ENCODE results near the gene BARHL2.
A peak's percentile ranks its signal among the peaks of the same experiment; 100 is the strongest.

BARHL2 gene

GRCh38 chr1:90716552-90717355 lies at the start of gene BARHL2:
Gene BARHL2 (minus strand): TSS chr1:90717302. CDS start chr1:90717195, 107 bp downstream.
- DNase-seq: no peak

- no peak for DNase-seq
Observed at GRCh38 chr1:90763930-90764329, 46.8 kb upstream of the BARHL2 start.

GRCh38 chr1:90763506-90763905 lies 46.4 kb upstream of the BARHL2 start:
- DNase-seq: no peak

- no peak for DNase-seq
Observed at GRCh38 chr1:90761781-90762589, 44.9 kb upstream of the BARHL2 start.

DNA sequence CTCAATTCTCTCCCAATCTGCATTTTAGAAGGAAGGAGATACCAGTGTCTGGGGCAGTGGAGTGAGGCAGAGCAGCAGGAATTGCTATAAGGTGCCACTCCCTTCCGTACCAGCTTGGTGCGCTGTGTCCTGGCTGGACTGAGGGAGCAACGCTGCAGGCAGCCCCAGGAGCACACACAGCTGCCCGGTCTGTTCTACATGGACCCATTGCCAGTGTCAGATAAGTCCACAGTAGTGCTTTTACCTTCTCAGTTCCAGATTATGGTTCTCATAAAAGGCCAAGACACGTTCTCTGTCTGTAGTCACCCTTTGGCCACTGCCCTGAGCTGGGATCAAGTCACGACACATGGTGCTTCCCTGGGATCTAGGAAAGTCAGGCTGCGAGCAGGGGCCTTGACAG lies 44.1 kb upstream of the BARHL2 start:
- no peak for DNase-seq

DNA sequence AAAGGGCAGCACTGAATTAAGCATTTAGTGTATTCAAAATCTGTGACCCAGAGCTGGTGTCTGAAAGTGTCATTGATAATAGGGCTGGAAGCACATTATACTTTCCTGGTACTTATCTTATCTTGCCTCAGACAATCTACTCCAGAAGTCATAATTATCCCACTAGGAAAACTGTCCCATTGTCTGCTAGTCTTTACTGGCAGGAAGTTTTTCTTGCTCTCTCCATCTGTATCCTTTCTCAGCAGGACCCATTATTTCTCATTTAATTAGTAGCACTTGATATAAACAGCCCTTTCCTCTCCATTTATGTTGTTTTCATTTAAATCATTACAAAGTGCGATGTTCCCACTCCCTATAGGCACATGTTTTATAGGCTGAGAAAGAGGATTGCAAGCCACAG lies 36.5 kb upstream of the BARHL2 start:
- no peak for DNase-seq

DNA sequence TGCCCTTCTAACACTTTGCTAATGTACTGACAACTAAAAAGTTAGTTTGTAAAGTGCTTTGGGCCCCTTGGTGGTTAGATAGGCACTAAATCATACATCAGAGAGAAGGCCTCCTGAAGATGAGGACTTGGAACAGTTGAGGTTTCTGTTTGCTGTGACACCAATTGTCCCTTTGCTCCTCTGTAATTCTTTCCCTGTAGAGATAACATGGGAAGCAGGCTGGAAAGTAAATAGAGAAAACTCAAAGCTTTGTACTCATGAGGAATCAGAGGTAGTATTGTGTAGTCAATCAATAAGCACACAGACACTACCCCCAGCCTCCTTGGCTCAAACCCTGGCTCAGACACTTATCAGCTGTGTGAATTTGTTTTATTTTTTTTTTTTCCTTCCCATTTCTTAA lies 31.6 kb upstream of the BARHL2 start:
- no peak for DNase-seq

GRCh38 chr1:90746857-90747256 lies 29.8 kb upstream of the BARHL2 start:
- DNase-seq: no peak

DNA sequence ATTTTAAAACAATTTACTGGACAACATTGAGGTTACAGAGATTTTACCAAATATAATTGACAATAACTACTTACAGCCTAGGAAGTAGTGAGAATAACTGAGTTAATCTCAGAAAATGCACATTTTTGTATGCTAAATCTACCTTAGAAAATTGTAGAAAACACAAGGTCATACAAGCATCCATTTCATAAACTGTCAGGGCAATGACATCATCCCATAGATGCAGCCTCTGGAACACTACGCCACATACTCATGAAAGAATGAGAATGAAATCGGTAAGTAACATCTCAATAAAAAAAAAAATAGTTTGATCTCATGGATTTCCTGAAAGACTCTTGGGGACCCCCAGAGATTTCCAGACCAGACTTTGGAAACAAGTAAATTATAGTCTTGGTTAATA lies 28.9 kb upstream of the BARHL2 start:
- no peak for DNase-seq

- no peak for DNase-seq
Observed at GRCh38 chr1:90732136-90732535, 15.0 kb upstream of the BARHL2 start.

- no peak for DNase-seq
Observed at GRCh38 chr1:90731382-90732050, 14.4 kb upstream of the BARHL2 start.

DNA sequence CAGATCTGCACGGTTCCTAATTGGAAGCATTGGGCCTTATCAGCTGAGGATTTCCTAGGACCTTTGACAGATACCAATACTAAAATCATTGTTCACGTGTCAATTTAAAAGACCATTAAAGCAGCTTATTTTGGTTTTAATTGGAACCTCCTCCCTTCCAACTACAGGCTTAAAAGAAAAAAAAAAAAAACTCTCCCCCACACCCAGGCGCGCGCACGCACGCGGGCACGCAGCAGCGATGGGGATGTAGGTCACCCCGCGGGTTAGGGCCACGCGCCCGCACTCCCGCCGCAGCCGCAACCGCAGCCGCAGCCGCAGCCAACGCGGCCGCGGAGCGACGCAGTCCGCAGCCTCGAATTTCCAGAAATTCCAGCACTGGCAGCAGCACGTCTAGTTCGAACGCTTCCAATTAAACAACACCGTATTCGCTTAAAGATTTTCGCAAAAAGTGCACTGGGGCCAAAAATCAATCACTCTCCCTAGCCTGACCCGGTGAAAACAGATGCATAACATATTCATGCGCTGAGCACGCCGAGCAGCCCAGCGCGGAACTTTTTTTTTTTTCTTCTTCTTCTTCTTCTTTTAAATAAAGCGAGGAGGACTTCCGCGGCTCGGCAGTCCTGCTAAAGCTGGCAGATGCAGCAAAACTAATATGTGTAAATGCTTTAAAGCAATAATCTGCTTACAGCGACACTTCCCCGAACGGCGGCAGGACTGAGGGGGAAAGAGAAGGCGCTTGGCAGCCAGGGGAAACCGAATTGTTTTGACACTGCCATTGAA lies 13.3 kb upstream of the BARHL2 start:
- peak in 1 of 2 experiments; percentile 41 for DNase-seq

- DNase-seq: no peak
Observed at GRCh38 chr1:90729504-90730242, 12.6 kb upstream of the BARHL2 start.

DNA sequence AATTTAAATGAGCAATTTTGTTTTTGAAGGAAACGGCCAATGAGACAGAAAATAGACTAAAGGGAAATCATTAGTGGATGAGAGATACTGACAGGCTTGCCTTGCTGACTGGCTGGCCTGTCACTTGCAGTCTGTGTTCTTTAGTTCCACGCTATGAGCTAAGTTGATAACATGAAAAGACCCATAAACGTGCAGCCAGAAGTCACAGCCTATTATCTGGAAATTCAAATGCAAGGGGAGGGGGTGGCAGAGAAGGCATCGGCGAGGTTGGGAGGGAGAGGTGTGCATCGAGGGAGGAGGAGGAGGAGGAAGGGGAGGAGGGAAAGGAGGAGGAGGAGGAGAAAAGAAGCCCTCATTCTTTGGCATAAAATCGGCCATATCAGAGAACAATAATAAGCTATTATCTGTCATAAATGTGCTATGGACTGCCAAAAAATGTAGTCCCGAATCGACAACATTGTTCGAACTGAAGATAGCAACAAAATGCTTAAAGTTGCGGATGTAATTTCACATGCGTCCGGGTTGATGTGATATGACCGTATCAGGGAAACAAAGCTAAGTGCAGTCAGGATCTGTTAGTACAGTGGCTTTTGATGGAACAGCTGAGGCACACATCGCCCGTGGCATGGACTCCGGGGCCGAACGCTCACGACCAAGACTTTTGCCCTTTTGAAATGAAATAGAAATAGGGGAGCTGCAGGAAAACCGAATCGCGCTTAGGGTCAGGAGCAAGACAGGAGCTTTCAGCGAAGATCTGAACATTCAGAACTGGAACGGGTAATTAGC lies 11.6 kb upstream of the BARHL2 start:
- no peak for DNase-seq

- DNase-seq: no peak
Observed at GRCh38 chr1:90727917-90728501, 10.9 kb upstream of the BARHL2 start.

DNA sequence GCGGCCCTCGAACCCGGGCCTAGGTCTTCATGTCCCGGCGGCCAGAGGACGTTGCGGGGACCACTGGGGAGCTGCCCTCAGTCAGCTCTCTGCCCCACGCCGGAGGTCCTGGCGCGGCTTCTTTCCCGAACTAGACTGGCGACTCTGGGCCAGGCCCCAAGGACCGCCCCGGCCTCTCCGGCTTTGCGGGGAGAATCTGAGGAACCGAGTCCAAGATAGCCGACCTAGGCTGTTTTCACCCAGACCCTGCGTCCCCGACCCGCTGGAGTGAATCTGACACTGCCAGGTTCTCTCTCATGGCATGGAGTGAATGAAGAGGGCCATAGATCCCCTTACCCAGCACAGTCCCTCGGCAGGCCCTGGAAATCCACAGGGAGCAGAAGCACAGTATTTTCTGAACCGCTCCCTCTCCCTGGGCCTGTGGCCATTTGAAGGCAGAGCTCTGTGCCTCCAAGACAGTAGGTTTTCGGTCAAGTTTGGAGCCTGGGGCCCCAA lies 9.9 kb upstream of the BARHL2 start:
- DNase-seq: no peak

DNA sequence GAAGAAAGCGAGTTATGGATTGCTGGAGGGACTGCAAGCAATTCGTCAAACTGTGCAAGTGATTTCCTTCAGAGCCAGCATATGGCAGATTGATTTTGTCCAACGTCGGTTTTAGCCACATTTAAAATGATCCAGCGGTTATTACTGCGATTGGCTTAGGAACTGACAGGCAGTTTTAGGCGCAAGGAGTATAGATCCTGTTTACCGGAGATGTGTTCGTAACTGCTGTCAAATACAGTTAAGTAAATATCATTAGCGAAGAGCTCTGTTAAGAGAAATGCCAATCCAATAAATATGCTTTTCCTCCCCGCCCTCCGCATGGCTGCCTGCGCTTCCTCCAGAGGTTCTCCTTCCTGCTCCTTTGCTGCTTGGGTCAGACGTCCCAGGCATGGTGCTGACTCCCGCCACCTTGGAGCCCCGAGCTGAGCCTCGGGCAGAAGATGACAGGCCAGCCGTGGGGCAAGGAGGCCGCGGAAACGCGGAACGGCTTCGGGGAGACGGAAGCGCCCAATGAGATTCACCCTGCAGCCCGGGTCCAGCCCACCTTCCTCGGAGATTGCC lies 9.4 kb upstream of the BARHL2 start:
- DNase-seq: no peak

DNA sequence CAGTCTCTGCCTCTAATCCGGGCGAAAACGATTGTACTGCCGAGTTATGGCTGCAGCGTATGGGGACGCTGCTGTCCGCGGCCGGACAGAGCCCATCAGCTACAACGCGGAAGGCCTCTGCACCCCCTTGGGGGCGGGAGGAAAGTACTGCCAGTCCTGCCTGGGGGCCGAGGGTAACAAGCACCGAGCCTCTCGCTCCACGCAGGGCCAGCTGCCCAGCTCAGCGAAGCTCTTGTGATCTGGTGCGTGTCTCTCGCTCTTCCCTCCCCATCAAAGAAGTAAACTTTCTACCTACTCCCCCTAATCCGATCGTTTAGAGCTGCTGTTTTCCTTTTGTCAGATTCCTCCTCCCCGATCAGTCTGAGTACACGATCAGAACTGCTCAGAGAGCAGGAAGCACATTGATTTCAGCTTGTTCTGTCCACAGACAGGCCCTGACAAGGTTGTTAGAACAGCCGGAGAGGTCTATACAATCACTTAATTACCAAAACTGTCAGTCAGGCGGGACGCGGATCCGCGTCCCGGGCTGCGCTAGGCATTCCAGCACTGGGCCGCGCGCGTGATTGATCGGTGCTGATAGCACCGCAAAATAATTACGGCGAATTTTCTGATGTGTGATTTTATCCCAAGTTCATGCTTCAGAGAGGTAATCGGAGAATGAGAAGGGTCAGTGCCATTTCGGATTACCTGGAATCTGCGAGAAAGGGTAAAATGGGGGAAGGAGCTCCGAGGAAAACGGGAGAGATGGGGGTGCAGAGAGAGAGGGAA lies 8.7 kb upstream of the BARHL2 start:
- no peak for DNase-seq

GRCh38 chr1:90724926-90725656 lies 8.0 kb upstream of the BARHL2 start:
- no peak for DNase-seq
